ENCODE data around the gene LPP.

DNA sequence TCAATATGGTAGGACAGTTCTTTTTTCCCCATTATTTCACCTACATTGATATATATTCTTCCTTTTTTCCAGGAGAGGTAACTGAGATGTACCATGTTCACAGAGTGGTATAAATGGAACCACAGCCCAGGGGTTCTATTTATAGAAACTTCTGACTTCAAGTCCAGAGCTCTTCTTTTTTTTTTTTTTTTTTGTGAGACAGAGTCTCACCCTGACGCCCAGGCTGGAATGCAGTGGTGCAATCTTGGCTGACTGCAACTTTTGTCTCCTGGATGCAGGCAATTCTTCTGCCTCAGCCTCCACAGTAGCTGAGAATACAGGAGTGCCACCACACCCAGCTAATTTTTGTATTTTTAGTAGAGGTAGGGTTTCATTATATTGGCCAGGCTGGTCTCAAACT, 750.7 kb downstream of the LPP start:
- TF ChIP-seq POLR2A (IDR thresholded peaks at IDR 0.05): no peak
- TF ChIP-seq, protein P1, sequence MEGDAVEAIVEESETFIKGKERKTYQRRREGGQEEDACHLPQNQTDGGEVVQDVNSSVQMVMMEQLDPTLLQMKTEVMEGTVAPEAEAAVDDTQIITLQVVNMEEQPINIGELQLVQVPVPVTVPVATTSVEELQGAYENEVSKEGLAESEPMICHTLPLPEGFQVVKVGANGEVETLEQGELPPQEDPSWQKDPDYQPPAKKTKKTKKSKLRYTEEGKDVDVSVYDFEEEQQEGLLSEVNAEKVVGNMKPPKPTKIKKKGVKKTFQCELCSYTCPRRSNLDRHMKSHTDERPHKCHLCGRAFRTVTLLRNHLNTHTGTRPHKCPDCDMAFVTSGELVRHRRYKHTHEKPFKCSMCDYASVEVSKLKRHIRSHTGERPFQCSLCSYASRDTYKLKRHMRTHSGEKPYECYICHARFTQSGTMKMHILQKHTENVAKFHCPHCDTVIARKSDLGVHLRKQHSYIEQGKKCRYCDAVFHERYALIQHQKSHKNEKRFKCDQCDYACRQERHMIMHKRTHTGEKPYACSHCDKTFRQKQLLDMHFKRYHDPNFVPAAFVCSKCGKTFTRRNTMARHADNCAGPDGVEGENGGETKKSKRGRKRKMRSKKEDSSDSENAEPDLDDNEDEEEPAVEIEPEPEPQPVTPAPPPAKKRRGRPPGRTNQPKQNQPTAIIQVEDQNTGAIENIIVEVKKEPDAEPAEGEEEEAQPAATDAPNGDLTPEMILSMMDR (IDR thresholded peaks at IDR 0.05): no peak

All from stomach (tissue), 4 donors.